Keratinocyte (primary cell): ENCODE results near the gene NF1.

ENCODE experiments used
- CTCF ChIP-seq, 3 experiments: IDR thresholded peaks in 1 of 3; conservative IDR thresholded peaks in 1 of 3; optimal IDR thresholded peaks in 1 of 3; 2 replicates in 2 of 3; 3 replicates in 1 of 3; pipeline versions ENCODE3 to v1.5.1; 2011; ENCODE audit warnings: low read length in 3 of 3, mild to moderate bottlenecking in 3 of 3, moderate library complexity in 2 of 3, control low read depth in 1 of 3, inconsistent platforms in 1 of 3; ENCODE audit not compliant: insufficient read depth in 2 of 3; ENCODE audit errors: extremely low read depth in 1 of 3
- EZH2 ChIP-seq: IDR thresholded peaks from one replicate; pipeline ENCODE4 v1.6.1; 2012; ENCODE audit warnings: inconsistent platforms, mild to moderate bottlenecking, low read length, moderate library complexity

- no peak for TF ChIP-seq CTCF (optimal IDR thresholded peaks at IDR 0.05 in 1 of 3, IDR thresholded peaks at IDR 0.05 in 1 of 3, conservative IDR thresholded peaks at IDR 0.05 in 1 of 3; ENCODE audit: extremely low read depth in 1 of 3, insufficient read depth in 2 of 3, low read length in 3 of 3)
- no peak for TF ChIP-seq EZH2
Measured at GRCh38 chr17:31236712-31237111, 141.9 kb downstream of the NF1 start.
